Measurements from ENCODE around the gene FAM83B. TPM values are rescaled to one million over a fixed set of nuclear protein-coding genes. Genes with fewer than 3 reads are reported as not detected.

Gene FAM83B
- total RNA-seq, 1 donor from 2014 or later: 0.63 TPM

DNA sequence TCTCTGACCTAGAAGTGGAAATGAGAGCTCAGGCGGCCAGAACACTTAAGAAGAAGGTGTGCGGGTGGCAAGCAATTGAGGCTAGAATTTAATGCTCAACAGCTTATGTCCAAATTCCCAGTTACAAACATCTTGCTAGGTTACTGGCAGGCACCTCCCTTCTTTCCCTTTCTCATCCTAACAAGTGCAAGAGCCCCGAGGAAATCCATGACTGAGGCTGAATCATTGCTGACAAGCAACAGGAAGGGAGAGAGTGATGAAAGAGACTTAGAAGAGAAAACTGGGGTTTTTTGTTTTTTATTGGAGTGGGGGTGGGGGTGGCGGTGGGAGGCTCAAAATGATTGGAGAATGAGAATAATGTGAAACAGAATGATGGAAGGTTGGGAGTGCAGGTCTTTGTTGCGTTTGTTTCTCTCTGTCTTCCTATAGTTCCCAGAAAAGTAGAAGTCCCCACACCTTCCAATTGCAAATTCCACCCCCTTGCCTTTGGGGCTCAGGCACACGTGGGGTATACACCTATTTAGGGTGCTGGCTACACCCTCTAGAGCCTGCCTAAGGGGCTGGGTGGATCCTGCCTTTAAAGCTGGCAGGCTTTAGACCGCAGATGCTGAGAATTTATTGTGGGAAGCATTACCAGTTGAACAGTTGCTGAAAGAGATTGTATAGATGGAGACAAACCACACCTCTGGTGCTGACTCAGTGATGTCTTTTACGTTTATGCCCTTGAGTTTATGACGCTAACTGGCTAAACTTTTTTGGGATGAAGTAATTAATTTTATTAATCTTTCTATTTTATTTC lies 1.4 kb downstream of the FAM83B start:
- H3K27ac ChIP-seq (replicated peaks): no peak overlapping the region
- TF ChIP-seq, protein P1, sequence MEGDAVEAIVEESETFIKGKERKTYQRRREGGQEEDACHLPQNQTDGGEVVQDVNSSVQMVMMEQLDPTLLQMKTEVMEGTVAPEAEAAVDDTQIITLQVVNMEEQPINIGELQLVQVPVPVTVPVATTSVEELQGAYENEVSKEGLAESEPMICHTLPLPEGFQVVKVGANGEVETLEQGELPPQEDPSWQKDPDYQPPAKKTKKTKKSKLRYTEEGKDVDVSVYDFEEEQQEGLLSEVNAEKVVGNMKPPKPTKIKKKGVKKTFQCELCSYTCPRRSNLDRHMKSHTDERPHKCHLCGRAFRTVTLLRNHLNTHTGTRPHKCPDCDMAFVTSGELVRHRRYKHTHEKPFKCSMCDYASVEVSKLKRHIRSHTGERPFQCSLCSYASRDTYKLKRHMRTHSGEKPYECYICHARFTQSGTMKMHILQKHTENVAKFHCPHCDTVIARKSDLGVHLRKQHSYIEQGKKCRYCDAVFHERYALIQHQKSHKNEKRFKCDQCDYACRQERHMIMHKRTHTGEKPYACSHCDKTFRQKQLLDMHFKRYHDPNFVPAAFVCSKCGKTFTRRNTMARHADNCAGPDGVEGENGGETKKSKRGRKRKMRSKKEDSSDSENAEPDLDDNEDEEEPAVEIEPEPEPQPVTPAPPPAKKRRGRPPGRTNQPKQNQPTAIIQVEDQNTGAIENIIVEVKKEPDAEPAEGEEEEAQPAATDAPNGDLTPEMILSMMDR (IDR thresholded peaks at IDR 0.05; ENCODE audit: borderline replicate concordance): no peak
- no peak for DNase-seq
- no peak overlapping the region for H3K4me3 ChIP-seq
- H3K9me3 ChIP-seq (replicated peaks): peaks cover 4% of the 10 kb centered on the region
- peaks cover 15% of the 10 kb centered on the region for H3K4me1 ChIP-seq
- H3K27me3 ChIP-seq (ENCODE audit: low read depth): peaks cover 39% of the 10 kb centered on the region
- H3K36me3 ChIP-seq: no peaks in the 10 kb centered on the region
- intact Hi-C loops (cut with micrococcal nuclease): no loop called here

DNA sequence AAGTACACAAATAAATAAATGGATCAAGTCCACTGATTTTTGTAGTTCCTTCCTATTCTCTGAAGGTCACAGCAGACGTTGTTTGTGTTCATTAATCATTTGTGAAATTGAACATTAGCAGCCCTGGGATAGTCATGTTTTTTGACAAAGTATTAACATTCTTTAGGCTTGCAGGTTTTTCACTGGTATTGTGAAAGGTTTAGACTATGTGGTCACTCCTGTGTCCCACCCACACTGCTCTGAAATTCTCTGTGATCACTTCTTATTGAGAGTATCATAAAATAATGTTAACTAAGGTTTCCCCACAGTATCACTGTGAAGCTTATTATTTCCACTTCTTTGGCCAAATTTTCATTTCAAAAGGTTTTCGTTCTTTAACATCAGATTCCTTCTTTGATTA lies 3.5 kb downstream of the FAM83B start:
- peaks cover 14% of the 10 kb centered on the region for H3K9me3 ChIP-seq (replicated peaks)
- no peak overlapping the region for H3K4me3 ChIP-seq
- peaks cover 15% of the 10 kb centered on the region for H3K4me1 ChIP-seq
- no peaks in the 10 kb centered on the region for H3K36me3 ChIP-seq
- intact Hi-C loops (cut with micrococcal nuclease): no loop called here
- peaks cover 34% of the 10 kb centered on the region for H3K27me3 ChIP-seq (ENCODE audit: low read depth)
- H3K27ac ChIP-seq (replicated peaks): no peak overlapping the region
- no peak for DNase-seq
- TF ChIP-seq, protein P1 (IDR thresholded peaks at IDR 0.05; ENCODE audit: borderline replicate concordance): no peak

DNA sequence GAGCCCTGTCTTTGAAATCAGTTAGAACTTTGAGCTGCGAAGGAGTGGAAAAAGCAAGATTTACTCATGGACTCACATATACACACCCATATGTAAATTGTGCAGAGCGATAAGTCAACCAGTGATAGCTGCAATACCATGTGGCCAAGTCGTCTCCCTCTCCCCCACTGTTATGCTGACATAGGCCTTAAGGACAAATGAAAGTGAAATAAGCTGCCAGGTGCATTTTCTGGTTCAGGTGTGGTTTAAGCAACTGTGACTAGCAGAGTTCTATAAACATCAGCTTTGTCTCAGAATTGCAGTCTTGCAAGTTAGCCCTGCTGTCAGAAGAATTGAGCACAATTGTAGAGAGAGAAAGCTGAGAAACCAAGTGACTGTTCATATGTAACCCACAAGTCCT lies 9.6 kb downstream of the FAM83B start:
- no peaks in the 10 kb centered on the region for H3K27me3 ChIP-seq (ENCODE audit: low read depth)
- no peak overlapping the region for H3K27ac ChIP-seq (replicated peaks)
- H3K4me1 ChIP-seq: no peaks in the 10 kb centered on the region
- TF ChIP-seq, protein P1 (IDR thresholded peaks at IDR 0.05; ENCODE audit: borderline replicate concordance): no peak
- intact Hi-C loops (cut with micrococcal nuclease): no loop called here
- no peak for DNase-seq
- H3K4me3 ChIP-seq: no peak overlapping the region
- no peaks in the 10 kb centered on the region for H3K36me3 ChIP-seq
- peaks cover 14% of the 10 kb centered on the region for H3K9me3 ChIP-seq (replicated peaks)

DNA sequence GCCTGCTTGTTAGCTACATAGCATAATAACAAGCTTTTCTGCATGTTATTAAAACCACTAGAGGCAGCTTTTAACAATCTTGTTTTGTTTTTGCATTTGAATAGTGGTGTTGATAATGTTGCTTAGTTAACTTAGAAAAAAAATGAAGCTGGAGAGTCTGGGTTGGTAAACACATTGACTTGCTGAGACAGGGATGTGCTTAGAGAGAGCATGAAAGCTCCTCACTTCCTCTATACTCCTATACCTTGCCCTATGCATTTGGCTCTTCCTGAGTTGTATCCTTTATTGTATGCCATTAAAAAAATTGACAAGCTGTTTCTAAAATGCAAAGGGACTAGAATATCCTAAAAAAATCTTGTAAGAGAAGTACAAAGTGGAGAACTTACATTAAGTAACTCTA lies 13.6 kb downstream of the FAM83B start:
- no peak for DNase-seq
- intact Hi-C loops (cut with micrococcal nuclease): no loop called here
- H3K4me3 ChIP-seq: no peak overlapping the region
- peaks cover 2% of the 10 kb centered on the region for H3K4me1 ChIP-seq
- no peak overlapping the region for H3K27ac ChIP-seq (replicated peaks)
- H3K36me3 ChIP-seq: no peaks in the 10 kb centered on the region
- no peaks in the 10 kb centered on the region for H3K27me3 ChIP-seq (ENCODE audit: low read depth)
- H3K9me3 ChIP-seq (replicated peaks): no peaks in the 10 kb centered on the region
- TF ChIP-seq, protein P1 (IDR thresholded peaks at IDR 0.05; ENCODE audit: borderline replicate concordance): no peak

DNA sequence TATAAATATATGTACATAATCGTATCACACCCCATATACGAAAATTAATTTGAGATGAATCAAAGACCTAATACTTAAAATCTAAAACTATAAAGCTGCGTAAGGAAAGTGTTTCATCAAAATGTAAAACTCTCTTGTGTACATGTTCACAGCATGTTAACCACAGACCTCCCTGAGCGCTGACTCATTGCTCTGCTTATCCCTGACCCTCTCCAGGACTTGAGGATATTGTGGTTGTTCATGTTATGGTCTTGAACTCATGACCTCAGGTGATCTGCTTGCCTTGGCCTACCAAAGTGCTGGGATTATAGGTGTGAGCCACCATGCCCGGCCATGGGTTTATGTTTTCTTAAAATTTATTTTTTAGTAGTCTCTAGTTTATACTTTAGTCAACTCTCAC lies 14.2 kb downstream of the FAM83B start:
- TF ChIP-seq, protein P1 (IDR thresholded peaks at IDR 0.05; ENCODE audit: borderline replicate concordance): no peak

More for the DNA sequence above, 14.2 kb downstream of the FAM83B start:
- DNase-seq: no peak
- Histone ChIP-seq H3K27ac (replicated peaks) (no peak overlapping the region), H3K4me1 (peaks cover 6% of the 10 kb centered on the region), H3K9me3 (replicated peaks) (no peaks in the 10 kb centered on the region), H3K27me3 (ENCODE audit: low read depth) (no peaks in the 10 kb centered on the region), H3K4me3 (no peak overlapping the region), H3K36me3 (no peaks in the 10 kb centered on the region)
- intact Hi-C loops (cut with micrococcal nuclease): no loop called here
